ENCODE measurements around the gene ZC3H13. TPM values are rescaled to one million over a fixed set of nuclear protein-coding genes. Genes with fewer than 3 reads are reported as not detected.

The ZC3H13 gene
- total and polyA plus RNA-seq, 2 donors (not counting 1 experiment from before 2014, with no cell fraction given), result 4.8 to 65.7 TPM

DNA sequence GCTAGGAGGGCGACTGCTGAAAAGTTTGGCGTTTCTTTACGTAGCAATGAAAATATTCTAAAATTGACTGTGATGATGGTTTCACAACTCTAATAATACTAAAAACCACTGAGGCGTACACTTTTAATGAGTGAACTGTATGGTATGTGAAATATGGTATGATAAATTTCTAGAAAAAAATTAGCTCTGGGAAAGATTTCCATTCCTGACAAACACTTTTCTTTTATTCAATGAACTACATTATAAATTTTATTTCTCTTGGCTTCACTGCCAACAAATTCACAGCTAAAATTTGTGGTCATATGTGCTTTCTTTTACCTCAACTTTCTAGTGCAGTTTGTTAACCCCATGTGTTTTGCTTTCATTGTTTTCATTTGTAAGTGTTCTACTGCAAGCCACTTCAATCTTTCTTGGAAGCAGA, 11.1 kb downstream of the ZC3H13 start:
- H3K9me3 Mint-ChIP-seq (ENCODE audit: insufficient read depth), result no peaks in the 10 kb centered on the region
- Histone ChIP-seq H3K9me3 (ENCODE audit: control extremely low read depth in 1 of 3, control insufficient read depth in 2 of 3, insufficient read depth in 1 of 3, low read length in 2 of 3) (no peaks in the 10 kb centered on the region), H3K36me3 (replicated peaks in 1 of 2; ENCODE audit: control extremely low read depth in 1 of 2, control insufficient read depth in 1 of 2, extremely low read depth in 1 of 2, insufficient read depth in 2 of 2, low read length in 1 of 2) (peaks cover 7 to 43% of the 10 kb centered on the region in 2 experiments), H4K20me1 (ENCODE audit: control insufficient read depth, insufficient read depth, low read length, poor library complexity, severe bottlenecking) (no peaks in the 10 kb centered on the region), H3K27me3 (replicated peaks in 1 of 4; ENCODE audit: control extremely low read depth in 1 of 4, control insufficient read depth in 3 of 4, insufficient read depth in 4 of 4, low read length in 3 of 4) (no peaks in the 10 kb centered on the region), H3K4me3 (ENCODE audit: control extremely low read depth in 1 of 5, extremely low read depth in 1 of 5, insufficient read depth in 1 of 5, low read depth in 2 of 5, low read length in 4 of 5) (no peak overlapping the region), H3K27ac (ENCODE audit: low read length in 2 of 2) (no peak overlapping the region), H3K4me1 (ENCODE audit: control insufficient read depth in 2 of 2, insufficient read depth in 2 of 2, low read length in 2 of 2) (no peaks in the 10 kb centered on the region), H3K9ac (ENCODE audit: low read length) (no peak overlapping the region), H3K4me2 (replicated peaks; ENCODE audit: low read depth, low read length, poor library complexity, severe bottlenecking) (no peak overlapping the region), H2AFZ (ENCODE audit: insufficient read depth, low read depth, low read length, poor library complexity, severe bottlenecking) (no peak overlapping the region), H3K79me2 (ENCODE audit: control insufficient read depth, insufficient read depth, low read length) (peaks cover 34% of the 10 kb centered on the region)
- no peak for DNase-seq
- H3K4me3 Mint-ChIP-seq, result no peak overlapping the region
- POLR2A ChIA-PET, result no interaction called here
- H3K27ac Mint-ChIP-seq, result no peak overlapping the region
- WGBS (ENCODE audit: insufficient coverage), result no CpG with 5 or more reads among the region's 4 CpGs
- TF ChIP-seq, protein P1, sequence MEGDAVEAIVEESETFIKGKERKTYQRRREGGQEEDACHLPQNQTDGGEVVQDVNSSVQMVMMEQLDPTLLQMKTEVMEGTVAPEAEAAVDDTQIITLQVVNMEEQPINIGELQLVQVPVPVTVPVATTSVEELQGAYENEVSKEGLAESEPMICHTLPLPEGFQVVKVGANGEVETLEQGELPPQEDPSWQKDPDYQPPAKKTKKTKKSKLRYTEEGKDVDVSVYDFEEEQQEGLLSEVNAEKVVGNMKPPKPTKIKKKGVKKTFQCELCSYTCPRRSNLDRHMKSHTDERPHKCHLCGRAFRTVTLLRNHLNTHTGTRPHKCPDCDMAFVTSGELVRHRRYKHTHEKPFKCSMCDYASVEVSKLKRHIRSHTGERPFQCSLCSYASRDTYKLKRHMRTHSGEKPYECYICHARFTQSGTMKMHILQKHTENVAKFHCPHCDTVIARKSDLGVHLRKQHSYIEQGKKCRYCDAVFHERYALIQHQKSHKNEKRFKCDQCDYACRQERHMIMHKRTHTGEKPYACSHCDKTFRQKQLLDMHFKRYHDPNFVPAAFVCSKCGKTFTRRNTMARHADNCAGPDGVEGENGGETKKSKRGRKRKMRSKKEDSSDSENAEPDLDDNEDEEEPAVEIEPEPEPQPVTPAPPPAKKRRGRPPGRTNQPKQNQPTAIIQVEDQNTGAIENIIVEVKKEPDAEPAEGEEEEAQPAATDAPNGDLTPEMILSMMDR (IDR thresholded peaks at IDR 0.05), result no peak
- TF ChIP-seq EZH2 (IDR thresholded peaks at IDR 0.05; ENCODE audit: borderline replicate concordance, insufficient read depth, low read depth, low read length, poor library complexity, severe bottlenecking), result no peak
- H3K27me3 Mint-ChIP-seq, result no peaks in the 10 kb centered on the region
- intact Hi-C loops (cut with micrococcal nuclease), result no loop called here
- ATAC-seq (ENCODE audit: low read depth), result no peak
- H3K4me1 Mint-ChIP-seq, result peaks cover 4% of the 10 kb centered on the region
- CTCF ChIA-PET, result interaction anchor here (0.8 kb wide), 1 partner anchor 29 kb away, joined by 3 read pairs; no protein-coding TSS in a partner anchor

DNA sequence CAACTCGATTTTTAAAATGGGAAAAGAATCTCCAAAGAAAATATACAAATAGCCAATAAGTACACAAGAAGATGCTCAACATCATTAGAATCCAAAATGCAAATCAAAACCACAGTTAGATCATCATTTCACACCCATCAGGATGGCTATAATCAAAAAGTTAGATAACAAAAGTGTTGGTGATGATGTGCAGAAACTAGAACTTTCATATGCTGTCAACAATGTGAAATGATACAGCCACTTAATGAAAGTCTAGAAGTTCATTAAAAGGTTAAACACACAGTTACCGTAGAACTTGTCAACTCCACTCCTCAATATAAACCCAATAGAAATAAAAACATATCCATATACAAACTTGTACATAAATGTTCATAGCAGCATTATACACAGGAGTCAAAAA, 11.8 kb downstream of the ZC3H13 start:
- peaks cover 37% of the 10 kb centered on the region for H3K79me2 ChIP-seq (ENCODE audit: control insufficient read depth, insufficient read depth, low read length)
- ChIA-PET POLR2A (no interaction called here), CTCF (interaction anchor here (0.8 to 1.2 kb wide), 3 partner anchors 12 to 119 kb away, joined by 3 to 4 read pairs (median 4); no protein-coding TSS in a partner anchor)
- H2AFZ ChIP-seq (ENCODE audit: insufficient read depth, low read depth, low read length, poor library complexity, severe bottlenecking), result no peak overlapping the region
- H3K9ac ChIP-seq (ENCODE audit: low read length), result no peak overlapping the region
- Mint-ChIP-seq H3K9me3 (ENCODE audit: insufficient read depth) (no peaks in the 10 kb centered on the region), H3K4me1 (peaks cover 4% of the 10 kb centered on the region), H3K27ac (no peak overlapping the region), H3K27me3 (no peaks in the 10 kb centered on the region), H3K4me3 (no peak overlapping the region)
- H3K27ac ChIP-seq (ENCODE audit: low read length in 2 of 2), result no peak overlapping the region
- WGBS (ENCODE audit: insufficient coverage), result no CpG with 5 or more reads among the region's 2 CpGs
- H3K4me2 ChIP-seq (replicated peaks; ENCODE audit: low read depth, low read length, poor library complexity, severe bottlenecking), result no peak overlapping the region
- no peaks in the 10 kb centered on the region for H3K9me3 ChIP-seq (ENCODE audit: control extremely low read depth in 1 of 3, control insufficient read depth in 2 of 3, insufficient read depth in 1 of 3, low read length in 2 of 3)
- no peaks in the 10 kb centered on the region for H3K27me3 ChIP-seq (replicated peaks in 1 of 4; ENCODE audit: control extremely low read depth in 1 of 4, control insufficient read depth in 3 of 4, insufficient read depth in 4 of 4, low read length in 3 of 4)
- H3K4me3 ChIP-seq (ENCODE audit: control extremely low read depth in 1 of 5, extremely low read depth in 1 of 5, insufficient read depth in 1 of 5, low read depth in 2 of 5, low read length in 4 of 5), result no peak overlapping the region
- H3K36me3 ChIP-seq (replicated peaks in 1 of 2; ENCODE audit: control extremely low read depth in 1 of 2, control insufficient read depth in 1 of 2, extremely low read depth in 1 of 2, insufficient read depth in 2 of 2, low read length in 1 of 2), result peaks cover 13 to 43% of the 10 kb centered on the region in 2 experiments
- ATAC-seq (ENCODE audit: low read depth) (no peak), DNase-seq (no peak)
- no peaks in the 10 kb centered on the region for H3K4me1 ChIP-seq (ENCODE audit: control insufficient read depth in 2 of 2, insufficient read depth in 2 of 2, low read length in 2 of 2)
- no peak for TF ChIP-seq EZH2 (IDR thresholded peaks at IDR 0.05; ENCODE audit: borderline replicate concordance, insufficient read depth, low read depth, low read length, poor library complexity, severe bottlenecking)
- TF ChIP-seq, protein P1 (IDR thresholded peaks at IDR 0.05), result no peak
- intact Hi-C loops (cut with micrococcal nuclease), result no loop called here
- H4K20me1 ChIP-seq (ENCODE audit: control insufficient read depth, insufficient read depth, low read length, poor library complexity, severe bottlenecking), result no peaks in the 10 kb centered on the region

All from B cell (primary cell).